NOMO-1 treated with dmso at 0.1 percent for 144 hours (cell line): Measurements from ENCODE around the gene LRRC8D.
A peak's percentile ranks its signal among the peaks of the same experiment; 100 is the strongest.

Experiments
- DNase-seq: peaks from one replicate; lab custom pipeline; 2025; ENCODE audit not compliant: unreplicated experiment; lab: John Stamatoyannopoulos, UW

LRRC8D gene

DNA sequence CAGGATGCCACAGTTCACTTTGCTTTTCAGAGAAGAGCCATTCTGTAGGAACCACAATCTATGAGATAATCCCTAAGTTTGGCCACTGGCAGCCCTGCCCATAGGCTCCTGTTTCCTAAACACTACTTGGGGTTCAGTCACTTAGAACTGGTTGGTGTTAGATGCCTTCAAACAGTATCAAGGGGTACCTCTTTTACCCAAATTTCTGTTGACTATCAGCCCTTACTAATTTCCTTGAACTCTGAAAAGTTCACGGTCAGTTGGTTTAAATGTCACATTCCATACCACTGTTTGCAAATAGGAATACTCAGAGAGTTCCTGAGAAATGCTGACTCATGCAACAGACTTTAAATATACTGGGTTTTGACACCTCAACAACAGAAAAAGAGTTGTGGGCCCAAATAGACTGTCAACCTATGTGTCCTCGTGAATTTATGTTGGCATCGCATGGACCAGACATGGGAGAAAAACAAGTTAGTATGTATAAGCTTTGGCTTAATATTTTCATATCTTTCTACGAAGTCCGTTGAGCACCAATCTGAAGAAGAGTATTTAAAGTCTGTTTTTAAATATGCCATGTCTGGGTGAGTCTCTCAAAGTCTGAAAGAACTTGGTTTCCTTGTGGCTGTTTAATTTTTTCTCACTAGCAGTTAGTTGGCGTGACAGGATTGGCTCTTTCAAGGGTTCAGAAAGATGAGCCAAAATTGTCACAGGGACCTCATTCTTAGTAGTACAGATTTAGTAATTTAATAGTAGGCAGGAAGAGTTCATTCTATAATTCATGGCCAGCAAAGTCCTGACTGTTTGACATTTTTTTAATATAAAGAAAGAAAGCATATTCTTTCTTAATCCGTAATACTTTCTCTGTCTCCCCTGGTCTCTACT lies 117.6 kb downstream of the LRRC8D start:
- no peak for DNase-seq

DNA sequence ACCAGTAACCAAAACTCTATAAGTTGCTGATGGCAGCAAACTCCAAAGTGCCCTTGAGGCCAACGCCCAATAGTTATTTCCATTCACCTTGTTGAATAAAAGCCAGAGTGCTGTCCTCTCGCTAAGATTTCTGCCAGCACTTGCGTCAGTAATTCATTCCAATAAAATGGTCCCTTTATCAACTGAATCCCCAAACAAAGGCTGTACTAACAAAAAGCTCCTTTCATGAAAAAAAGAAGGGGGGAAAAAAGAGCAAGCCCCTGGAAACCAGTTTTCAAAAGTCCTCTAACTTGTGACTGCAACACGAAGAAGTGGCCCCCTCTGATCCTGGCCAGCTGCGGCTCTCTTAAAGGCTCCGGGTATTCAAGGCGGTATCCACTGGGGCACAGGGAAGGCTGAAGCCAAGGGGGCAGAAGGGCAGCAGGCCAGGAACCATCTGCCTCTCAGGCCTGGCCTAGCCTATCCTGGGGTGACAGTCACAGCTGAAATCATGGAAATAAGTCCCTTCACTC lies 118.3 kb downstream of the LRRC8D start:
- no peak for DNase-seq

DNA sequence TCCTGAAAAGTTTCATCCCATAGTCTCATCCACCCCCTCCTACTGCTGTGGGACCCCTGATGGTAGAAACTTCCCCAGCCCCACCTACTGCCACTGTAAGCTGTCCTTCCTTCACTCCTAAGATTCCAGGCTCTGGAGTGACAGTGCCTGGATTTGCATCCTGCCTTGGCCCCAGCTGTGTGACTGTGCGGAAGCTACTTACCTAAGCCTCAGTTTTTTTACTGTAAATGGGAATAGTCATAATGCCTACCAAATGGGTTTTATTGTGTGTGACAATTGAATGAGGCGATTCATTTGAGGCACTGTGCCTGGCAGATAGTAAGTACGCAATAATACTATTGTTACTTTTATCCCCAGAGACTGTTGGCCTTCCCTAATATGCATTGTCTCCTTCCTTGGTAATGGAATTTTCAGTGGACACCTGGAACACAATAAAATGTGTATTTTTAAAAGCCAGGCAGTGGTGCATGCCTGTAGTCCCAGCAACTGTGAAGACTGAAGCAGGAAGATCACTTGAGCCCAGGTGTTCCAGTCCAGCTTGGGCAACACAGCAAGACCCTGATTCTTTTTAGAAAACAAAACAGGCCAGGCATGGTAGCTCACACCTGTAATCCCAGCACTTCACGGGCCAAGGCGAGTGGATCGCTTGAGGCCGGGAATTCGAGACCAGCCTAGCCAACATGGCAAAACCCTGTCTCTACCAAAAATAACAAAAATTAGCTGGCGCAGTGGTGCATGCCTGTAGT lies 119.0 kb downstream of the LRRC8D start:
- DNase-seq: no peak

DNA sequence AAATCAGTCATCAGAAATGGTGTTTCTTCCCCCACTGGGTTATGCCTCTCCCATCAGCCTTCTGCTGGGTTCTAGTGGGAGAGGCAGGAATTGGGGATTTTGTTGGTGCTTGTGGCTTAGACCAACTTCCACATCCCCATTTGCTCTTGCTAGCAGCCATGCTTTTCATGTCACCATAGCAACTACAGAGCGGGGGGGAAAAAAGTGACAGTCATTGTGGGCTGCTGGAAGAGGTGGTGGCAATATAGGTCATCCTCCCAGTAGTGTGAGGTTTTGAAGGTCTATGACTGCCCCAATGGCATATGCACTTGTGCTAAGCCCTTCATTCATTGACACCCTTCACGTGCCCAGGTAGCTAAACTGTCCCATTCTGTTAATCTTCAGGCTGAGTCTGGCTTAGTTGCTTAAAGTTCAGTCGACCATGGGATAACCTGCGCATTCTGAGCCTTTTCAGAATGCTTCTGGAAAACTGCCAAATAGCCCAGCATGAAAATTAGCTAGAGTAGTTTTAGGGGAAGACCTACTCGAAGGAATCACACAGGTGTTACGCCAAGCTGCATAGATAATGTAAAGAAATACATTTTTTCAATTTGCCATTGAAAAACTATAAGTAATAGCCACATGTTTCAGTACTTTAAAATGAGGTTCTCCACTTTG lies 120.4 kb downstream of the LRRC8D start:
- peak; percentile 56 for DNase-seq

DNA sequence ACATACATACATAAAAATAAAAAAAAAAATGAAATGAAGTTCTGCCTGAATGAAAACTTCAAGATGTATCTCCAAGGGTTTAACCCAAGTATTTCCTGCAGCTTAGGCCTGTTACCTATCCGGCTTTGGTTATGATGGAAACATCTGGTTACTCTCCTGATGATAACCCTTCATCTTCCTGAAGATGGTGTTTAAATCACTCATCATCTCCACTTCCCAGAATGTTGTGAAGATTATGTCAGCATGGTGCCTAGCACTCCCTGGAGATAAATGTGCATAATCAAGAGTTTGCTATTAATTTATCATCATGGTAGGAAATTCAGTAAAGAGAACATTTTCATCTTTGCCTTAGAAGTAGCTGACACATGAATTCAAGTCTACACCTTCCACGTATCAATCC lies 121.2 kb downstream of the LRRC8D start:
- no peak for DNase-seq

DNA sequence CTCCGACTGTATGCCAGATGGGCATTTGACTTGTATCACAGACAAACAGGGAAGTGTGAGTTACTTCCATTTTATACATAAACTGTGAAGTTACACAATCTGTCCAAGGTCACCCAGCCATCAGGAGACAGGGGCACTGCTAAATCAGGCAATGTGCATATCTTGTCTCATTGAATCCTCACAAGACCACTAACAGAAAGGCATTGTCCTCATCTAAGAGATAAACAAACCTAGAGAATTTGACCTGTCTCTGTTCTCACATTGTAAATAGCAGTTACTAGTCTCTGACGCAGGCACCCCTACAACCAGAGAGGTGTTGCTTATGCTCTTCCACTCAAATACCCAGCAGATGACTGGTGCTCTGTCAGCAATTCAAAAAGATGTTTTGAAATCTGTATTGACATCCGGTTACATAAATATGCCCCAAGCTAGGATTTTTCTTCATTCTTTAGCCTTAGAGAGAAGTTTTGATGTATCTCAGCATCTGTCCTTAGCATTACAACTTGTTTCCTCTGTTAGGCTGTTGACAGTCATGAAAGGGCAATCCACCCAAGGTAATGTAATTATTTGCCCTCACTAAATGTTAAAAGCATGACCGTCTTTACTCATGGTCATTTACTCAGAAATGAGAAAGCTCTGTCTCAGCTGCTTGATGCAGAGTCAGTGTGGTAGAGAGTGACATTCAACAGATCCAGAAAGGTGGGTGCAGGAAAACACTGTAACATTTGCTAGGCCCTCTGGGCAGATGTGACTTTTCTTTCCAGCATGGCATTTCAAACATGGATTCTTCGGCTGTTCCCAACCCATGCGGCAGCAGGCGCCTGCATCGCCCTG lies 122.2 kb downstream of the LRRC8D start:
- peak; percentile 40 for DNase-seq

DNA sequence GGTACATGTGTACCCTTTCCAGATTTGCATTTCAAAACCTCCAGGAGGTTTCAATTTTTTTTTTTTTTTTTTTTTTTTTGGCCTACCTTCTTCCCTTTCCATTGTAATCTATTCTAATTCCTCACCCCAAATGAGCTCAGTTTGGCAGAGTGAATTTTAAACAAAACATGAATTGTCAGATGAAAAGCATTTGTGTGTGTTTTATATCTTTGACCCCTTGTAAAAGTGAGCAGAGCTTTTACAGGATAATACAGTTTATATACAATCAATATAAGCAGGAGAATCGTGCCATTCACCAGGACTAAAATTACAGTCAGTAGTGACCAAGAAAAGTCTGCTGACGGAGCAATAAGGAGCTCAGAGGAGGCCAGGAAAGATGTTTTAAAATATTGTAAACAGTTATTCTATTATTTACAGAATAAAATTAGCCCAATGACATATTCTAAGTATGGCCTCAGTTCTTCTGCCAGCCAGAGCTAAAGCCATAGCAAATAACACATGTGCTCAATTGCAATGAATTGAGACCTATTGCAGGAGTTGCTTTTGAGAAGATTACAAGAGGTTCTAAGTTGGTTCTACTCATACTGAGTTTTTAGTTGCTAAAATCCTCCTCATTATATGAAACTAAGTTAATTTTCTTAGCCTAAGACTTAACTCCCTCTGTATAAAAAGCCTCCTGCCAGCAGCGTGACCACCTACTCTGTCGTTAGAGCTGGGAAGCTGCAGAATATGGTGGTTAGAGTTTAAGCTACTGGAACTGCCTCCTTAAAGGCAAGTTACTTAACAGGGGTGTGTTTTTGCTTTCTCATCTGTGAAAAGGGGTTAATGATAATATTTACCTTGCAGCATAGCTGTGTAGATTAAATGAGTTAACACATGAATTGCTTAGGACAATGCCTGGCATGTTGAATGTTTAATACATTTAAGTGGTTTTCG lies 123.3 kb downstream of the LRRC8D start:
- no peak for DNase-seq

DNA sequence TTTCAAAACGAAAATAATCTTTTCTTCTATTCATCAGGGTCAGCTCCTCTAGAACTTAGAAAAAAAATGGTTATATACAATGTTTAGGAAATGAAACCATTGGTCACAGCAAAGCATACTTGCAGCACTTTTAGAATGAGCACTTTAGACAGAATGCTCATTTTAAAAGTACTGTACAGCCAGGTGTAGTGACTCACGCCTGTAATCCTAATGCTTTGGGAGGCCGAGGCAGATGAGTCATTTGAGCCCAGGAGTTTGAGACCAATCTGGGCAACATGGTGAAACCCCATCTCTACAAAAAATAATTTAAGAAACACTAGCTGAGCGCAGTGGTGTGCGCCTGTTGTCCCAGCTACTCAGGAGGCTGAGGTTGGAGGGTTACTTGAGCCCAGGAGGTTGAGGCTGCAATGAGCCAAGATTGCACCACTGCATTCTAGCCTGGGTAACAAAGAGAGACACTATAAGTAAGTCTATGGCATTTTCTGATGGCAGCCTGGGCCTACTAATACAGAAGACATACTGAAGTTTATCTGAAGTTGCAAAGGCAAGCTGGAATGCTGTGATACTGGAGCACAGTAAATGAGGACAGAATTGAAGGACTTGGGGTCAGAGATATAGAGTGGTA lies 125.1 kb downstream of the LRRC8D start:
- DNase-seq: no peak

DNA sequence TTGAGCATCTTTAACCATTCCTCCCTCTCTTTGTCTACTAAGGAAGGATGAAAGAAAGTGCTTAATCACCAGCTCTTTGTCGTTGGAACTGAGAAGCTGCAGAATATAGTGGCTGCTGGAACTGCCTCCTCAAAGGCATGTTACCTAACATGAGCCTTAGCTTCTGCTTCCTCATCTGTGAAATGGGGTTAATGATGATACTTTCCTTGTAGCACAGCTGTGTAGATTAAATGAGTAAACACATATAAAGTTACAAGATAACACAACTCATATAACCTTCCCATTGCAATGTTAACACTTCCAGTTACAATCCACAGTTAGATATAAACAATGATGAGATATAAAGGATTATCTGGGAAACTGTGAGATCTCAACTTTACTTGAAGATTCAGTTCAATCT lies 125.7 kb downstream of the LRRC8D start:
- DNase-seq: no peak

DNA sequence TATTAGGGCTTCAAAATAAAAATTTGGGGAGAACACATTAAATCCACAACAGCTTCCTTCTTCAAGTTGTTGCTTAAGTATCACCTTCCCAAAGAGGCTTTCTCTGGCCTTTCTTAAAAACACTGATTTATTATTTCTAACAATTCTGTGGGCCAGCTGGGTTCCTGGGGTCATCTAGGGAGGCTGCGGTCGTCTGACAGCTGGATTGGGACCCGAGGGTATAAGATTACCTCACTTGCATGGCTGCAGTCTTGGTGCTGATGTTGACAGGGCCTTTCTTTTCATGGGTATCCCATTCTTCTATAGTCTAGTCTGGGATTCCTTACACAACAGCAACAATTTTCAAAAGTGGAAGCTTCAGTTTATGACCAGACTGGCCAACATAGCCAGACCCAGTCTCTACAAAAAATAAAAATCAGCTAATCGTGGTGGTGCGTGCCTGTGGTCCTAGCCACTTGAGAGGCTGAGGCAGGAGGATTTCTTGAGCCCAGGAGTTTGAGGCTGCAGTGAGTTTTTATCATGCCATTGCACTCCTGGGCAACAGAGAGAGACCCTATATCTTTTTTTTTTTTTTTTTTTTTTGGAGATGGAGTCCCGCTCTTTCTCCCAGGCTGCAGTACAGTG lies 128.0 kb downstream of the LRRC8D start:
- DNase-seq: no peak

DNA sequence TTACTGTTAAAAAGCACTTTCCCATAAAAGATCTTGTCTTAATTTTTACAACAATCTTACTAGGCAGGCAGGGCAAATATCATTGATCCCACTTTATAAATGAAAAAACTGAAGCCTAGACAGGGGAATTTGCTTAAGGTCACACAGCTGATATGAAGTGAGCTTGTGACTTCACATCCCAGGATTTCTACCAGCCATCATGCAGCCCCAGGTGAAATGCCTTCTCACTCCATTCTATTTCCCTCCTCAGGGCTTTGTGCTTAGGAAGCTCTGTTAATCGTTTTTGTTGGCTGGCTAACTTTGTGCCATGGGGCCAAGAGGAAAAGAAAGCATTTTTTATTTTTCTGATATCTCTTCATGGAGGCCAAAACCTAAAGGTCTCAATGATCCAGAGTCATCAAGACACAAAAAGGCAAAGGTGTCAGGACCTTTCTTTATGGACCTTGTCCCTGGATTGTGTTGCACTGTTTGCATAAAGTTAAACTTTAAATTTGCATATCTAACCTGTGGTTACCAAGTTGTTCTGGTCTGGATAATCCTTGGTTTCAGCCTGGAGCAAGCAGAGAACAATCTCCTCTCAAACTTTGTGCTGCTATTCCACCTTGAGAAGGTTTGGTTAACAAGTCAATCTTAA lies 129.3 kb downstream of the LRRC8D start:
- DNase-seq: no peak

DNA sequence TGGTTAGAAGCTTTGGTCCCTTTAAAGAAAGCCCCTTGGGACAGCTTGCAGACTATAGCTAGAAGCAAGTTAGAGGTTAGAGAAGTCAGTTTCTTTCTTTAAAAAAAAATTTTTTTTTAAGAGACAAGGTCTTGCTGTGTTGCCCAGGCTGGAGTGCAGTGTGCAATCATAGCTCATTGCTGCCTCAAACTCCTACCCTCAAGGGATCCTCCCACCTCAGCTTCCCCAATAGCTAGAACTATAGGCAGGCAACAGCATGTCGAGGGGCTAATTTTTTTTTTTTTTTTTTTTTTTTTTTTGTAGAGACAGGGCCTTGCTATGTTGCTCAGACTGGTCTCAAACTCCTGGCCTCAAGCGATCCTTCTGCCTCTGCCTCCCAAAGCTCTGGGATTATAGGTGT lies 129.9 kb downstream of the LRRC8D start:
- no peak for DNase-seq

DNA sequence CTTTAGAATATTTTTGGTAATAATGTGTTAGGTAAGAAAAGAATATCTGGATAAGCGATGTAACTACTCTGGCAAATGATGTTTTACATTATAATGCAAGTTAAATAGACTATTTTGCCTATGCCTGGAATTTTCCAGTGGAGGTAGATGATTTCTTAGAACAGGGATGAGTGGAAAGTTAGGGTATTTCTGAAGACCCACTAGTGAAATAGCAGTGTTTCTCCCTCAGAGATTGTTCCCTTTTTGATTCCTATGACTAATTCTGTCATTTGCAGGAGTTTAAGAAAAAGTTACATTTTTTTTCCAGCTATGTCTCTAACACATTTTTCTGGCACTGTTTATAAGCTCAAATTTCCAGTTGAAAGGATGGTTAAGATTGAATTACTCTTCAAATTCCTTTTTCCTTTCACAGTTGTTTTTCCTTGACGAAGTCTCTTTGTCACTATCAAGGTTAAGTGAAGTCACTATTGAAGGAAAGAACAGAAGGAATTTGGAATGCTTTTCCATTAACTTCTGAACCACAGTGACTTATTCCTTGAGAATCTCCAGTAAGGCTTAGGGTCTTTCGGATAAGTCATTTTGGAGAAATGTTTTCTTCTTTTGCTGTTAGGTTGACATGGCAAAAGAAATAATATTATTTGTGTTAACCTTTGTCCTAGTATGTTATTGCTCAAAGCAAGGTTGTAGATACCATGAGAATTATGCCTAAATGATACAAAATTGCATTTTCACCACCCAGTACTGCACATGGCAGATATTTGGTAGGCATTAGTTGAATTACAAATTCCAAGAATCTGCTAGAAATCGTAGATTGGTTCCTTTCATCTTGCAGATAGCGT lies 131.2 kb downstream of the LRRC8D start:
- DNase-seq: no peak

DNA sequence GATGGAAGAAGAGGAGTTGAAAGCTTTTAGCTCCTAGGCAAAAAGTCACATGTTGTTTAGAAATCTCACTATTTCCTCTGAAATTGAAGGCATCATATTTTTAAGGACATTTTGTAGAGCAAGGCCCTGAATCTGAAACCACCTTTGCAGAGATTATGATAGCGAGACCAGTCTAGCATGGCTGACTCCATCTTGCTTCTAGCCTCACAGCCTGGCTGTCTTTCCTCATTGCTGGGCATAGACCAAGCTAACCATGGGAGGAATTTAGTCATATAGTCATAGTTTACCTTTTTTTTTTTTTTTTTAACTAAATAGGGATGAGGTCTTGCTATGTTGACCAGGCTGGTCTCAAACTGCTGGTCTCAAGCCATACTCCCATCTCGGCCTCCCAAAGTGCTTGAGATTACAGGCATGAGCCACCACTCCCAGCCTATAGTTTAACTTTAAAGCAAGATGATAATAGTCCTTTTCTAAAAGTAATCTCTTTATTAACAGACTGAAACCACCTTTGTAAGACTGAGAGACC lies 131.8 kb downstream of the LRRC8D start:
- DNase-seq: no peak

DNA sequence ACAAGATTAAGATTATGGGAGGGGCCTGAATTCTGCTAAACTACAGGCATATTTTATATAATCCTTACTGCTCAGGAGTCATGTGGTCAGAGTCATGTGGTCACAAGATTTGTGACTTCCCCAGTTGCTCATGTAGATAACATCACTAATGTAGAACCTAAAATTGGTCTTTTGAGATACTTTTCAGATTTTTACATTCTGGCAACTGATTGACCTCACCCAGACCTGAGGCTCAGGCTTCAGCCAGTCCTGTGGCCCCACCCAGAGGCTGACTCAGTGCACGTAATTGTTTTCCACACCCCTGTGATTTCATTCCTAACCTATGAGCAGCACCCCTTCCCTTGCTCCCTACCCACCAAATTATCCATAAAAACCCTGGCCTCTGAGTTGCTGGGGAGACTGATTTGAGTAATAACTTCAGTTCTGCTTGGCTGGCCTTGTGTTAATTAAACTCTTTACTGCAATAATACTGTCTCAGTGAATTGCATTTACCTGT lies 132.3 kb downstream of the LRRC8D start:
- DNase-seq: peak; percentile 50

DNA sequence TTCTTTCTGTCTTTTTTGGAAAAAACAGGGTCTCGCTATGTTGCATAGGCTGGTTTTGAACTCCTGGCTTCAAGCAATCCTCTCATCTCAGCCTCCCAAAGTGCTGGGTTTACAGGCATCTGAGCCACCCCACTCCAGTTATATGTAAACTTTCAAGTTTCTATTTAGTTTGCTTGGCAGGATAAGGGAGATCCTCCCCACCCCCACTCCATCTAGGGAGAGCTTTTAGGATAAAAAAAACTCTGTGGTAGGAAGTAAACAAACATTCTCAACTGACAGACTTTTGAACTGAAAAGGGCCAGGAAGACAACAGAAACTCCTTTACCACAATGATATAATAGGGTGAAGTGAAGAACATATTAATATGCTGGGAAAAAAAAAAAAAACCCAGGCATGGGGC lies 133.1 kb downstream of the LRRC8D start:
- no peak for DNase-seq

DNA sequence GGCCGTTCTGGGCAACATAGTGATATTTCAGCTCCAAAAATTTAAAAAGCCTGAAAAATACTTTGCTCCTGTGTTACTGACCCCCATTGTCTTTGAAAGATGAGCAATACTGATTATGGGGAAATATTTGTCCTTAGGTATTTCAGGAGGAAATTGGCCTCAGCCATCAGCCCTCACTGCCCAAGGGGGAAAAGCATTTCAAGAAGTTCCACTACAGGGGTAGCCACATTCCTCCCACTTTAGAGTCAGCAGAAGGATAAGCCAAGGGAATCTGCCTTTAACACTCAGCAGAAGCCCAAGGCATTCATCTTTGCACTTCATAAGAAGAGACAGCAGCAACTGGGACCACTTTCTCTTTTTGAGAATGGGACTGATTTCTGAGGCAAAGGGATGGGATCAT lies 133.6 kb downstream of the LRRC8D start:
- no peak for DNase-seq
